SKM-1 treated with dmso at 0.1 percent for 144 hours (cell line): ENCODE measurements around the gene SYVN1.
"Not testable (repeated sequence)": the region's sequence is repeated elsewhere in the genome, so short reads cannot be mapped to it uniquely, and the experiment has no call there.

Experiments used
- DNase-seq: peaks from one replicate; lab custom pipeline; 2025; ENCODE audit not compliant: unreplicated experiment; lab: John Stamatoyannopoulos, UW

The SYVN1 gene

DNA sequence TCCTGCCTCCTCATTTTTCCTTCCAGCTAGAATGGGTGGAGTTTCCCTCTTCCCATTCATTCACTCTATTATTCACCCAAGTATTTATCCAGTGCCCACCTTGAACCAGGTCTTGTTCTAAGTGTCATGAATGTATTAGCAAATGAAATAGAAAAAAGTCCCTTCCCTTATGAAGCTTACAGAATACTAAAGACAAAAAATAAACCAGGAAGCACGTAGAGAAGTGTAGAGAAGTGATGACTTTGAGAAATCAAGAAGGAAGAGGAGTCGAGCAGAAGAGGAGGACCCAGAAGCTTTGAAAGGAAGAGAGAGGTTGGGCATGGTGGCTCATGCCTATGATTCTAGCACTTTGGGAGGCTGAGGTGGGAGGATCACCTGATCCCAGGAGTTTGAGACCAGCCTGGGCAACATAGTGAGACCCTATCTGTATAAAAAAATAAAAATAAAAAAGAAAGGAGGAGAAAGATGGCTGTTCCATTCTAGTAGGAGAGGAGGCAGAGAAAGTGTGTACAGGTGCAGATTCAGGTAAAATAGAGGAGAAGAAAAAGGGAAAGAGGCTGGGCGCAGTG, 17.1 kb upstream of the SYVN1 start:
- DNase-seq, result no peak

DNA sequence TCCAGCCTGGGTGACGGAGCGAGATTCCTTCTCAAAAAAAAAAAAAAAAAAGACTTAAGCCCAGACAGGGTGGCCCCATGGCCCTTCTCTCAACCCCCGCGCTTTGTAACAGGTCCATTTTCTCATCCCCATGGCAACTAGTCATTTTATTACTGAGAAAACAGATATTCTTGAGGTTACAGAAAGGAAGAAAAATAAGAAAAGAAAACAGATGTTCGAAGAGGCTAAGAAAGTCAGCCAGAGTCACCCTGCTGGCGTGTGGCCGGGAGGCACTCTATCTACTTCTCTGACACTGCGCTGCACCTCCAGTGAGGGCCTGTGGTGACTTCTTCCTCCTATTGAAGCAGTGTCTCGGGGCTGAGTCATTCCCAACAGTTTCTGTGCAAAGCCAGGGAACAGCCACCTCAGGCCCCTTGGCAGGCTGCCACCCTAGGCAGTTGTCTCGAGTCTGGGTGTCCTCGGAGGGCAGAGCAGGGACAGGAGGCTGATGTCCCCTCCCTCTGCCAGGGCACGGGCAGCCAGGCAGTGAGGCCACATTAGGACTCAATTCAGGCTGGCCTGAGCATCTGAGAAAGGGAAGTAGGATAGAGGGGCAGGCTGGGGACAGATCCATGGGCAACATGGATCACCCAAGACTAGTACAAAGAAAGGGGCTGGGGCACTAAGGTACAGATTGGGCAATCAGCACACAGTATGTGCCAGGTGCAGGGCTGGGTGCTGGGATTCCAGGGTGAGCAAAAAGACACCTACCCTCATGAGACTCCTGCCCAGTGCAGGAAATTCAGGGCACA, 16.4 kb upstream of the SYVN1 start:
- DNase-seq, result peak; percentile 87

DNA sequence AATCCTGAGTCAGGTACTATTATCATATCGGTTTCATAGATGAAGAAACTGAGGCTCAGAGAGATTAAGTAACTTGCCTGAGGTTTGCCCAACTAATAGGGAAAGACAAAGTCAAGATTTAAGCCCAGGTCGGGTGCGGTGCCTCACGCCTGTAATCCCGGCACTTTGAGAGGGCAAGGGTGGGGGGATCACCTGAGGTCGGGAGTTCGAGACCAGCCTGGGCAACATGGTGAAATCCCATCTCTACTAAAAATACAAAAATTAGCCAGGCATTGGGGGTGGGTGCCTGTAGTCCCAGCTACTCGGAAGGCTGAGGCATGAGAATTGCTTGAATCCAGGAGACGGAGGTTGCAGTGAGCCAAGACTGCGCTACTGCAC, 15.8 kb upstream of the SYVN1 start:
- DNase-seq, result not testable (repeated sequence)

DNA sequence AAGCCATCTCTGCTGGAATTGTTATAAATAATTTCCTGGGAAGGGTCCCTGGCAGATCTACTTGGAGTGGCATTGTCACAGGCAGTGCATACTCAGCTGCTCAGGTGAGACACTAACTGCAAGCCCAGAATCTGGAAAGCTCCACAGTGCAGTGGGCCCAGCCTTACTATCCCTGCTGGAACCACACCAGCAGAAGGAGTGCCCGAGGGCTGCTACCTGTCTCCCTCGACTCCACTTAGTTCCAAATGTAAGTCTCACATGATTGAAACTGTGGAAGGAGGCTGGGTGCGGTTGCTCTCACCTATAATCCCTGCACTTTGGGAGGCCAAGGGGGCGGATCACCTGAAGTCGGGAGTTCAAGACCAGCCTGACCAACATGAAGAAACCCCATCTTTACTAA, 14.3 kb upstream of the SYVN1 start:
- DNase-seq, result no peak

DNA sequence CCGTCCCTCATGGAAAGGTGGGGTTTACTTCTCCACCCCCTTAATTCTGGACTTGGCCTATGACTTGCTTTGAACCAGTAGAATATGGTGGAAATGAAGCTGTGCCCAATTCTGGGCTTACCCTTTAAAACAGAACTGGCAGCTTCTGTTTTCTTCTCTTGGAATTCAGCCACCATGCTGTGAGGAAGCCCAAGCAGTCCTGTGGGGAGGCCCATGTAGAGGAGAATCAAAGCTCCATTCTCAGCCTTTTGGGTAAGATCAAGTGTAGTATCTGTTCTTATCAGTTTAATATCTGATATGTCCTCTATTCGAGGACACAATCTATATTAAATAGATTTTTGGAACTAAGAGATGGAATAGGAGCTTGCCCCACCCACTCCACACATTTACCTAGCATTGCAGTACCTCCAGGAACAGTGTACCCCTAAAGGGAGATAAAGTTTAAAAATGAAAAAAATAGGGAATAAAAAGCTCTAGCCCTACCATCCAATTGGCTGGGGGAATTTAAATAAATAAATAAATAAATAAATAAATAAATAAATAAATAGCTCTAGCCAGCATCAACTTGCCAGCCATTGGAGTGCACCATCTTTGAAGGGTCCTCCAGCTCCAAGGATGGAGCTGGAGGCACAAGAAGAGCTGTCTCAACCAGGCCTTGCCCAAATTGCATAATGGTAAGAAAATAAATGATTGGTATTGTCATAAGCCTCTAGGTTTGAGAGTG, 13.2 kb upstream of the SYVN1 start:
- DNase-seq, result no peak

DNA sequence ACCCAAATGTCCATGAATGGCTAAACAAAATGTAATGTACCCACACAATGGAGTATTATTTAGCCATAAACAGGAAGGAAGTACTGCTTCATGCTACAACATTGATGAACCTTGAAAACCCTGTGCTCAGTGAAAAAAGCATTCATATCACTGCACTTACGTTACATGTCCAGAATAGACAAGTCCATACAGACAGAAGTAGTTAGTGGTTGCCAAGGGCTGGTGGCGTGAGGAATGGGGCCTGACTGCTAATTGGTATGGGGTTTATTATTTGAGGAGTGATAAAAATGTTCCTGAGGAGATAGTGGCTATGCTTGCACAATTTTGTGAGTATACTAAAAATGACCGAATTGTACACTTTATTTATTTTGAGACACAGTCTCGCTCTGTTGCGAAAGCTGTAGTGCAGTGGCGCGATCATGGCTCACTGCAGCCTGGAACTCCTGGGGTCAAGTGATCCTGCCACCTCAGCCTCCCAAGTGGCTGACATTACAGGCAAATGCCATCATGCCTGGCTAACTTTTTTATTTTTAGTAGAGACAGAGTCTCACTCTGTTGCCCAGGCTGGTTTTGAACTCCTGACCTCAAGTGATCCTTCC, 7.7 kb upstream of the SYVN1 start:
- DNase-seq, result no peak

DNA sequence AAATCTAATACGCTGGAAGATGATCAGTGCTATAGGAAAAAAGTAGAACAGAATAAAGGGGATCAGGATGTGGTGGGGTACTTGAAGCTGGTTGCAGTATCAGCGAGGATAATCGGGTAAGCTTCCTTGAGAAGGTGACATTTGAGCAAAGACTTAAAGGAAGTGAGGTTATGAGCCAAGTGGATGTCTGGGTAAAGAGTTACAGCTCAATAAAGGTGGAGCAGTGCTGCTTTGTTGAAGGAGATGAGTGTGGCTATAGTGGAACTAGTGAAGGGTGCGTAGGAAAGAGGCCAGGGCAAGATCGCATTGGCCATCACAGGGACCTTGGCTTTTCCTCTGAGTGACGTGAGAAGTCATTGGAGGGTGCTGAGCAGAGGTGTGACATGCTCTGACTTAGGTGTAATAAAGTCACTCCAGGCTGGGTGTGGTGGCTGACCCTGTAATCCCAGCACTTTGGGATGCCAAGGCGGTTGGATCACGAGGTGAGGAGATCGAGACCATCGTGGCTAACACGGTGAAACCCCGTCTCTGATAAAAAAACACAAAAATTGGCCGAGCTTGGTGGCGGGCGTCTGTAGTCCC, 2.3 kb upstream of the SYVN1 start:
- no peak for DNase-seq

DNA sequence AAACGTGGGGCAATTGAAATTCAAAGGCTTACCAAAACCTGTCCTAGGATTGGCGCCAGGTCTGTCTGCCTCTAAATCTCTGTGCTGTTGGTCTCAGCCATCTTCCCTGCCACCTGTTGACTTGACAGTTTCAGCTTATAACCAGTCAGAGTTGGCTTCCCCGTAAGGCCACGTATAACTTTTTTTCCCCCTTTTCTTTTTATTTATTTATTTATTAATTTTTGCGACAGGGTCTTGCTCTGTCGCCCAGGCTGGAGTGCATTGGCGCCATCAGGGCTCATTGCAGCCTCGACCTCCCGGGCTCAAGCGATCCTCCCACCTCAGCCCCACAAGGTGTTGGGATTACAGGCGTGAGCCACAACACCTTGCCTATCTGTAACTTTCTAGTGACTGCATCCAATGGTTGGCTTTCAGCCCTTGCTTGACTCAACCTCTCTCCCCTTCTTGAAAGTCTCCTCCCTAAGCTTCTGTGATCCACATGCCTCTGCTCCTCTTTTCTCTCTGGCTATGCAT, 1.4 kb upstream of the SYVN1 start:
- no peak for DNase-seq

DNA sequence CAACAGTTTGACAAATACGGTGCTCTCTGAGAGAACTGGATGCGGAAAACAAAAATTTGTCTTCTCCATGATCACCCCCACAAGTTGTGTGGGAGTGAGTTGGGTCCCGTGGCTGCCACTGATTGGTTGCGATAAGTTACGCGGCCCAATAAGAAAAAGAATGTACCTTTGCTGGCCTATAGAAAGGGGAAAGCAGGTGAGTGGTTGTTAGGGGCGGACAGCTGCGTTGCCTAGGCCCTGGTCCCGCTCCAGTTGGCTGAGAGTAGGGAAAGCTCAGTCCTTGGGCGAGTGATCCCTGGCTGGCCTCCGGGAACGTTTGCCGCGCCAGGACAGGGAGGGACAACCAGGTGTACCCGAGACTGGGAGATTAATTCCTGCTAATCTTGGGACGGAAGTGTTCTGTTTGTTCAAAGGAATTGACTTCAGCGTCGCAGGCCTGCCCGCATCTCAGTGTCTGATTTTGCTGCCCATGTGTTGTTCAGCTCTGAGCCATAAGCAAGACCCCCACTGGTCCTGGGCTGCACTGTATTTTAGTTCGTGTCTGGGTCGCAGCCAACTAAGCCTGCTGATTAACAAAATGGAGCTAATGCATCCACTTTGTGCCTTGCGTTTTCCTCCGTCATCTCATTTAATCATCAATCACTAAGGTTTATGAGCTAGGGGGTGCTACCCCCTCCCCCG, 773 bp upstream of the SYVN1 start:
- peak; percentile 96 for DNase-seq

DNA sequence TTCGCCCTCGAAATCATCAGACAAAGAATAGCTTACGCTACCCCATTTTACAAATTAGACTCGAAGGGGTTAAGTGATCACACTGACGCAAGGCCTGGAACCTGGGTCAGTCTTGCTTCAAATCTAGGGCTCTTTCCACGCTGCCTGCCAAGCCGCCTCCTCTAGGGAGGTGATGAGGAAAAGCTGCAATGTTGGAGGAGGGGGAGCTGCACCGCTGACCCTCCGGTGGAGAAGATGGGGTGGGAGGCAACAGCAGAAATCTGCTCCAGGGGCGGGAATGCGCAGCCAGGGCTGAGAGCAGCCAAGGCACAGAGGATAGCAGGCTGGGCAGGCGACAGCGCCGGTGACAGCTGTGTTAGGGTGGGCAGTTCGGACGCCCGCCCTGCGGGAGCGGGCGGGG, 595 bp downstream of the SYVN1 start:
- DNase-seq, result no peak

DNA sequence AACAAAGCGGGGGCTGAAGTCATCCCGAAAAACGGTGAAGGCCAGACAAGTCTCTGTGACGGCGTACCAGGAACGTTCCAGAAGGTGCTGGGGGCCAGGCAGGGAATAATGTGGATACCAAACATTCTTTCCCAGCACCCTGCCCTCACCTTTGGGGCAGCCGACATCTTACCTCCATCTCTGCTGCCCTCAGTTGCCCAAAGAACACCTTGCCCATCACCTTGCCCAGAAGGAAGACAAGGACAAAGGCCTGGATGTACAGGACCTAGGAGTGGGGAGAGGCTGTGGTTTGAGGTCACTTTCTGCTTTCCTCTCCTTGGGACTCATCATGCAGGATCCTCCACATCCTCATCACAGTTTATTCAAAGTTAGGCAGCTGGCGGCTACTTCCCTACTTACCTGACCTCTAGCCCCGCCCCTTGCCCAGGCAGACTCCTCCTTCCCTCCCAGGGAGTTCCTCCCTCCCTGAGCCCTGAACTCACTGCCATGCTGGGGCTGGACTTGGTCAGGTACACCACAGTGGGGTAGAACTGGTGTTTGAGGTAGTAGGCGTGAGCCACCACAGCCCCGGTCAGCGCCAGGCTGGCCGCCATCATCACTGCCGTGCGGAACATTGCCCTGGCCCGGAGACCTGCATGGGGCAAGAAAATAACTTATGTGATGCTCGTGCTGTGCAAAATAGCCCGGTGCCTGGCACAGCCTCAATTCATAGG, 1.2 kb downstream of the SYVN1 start:
- peak; percentile 54 for DNase-seq

DNA sequence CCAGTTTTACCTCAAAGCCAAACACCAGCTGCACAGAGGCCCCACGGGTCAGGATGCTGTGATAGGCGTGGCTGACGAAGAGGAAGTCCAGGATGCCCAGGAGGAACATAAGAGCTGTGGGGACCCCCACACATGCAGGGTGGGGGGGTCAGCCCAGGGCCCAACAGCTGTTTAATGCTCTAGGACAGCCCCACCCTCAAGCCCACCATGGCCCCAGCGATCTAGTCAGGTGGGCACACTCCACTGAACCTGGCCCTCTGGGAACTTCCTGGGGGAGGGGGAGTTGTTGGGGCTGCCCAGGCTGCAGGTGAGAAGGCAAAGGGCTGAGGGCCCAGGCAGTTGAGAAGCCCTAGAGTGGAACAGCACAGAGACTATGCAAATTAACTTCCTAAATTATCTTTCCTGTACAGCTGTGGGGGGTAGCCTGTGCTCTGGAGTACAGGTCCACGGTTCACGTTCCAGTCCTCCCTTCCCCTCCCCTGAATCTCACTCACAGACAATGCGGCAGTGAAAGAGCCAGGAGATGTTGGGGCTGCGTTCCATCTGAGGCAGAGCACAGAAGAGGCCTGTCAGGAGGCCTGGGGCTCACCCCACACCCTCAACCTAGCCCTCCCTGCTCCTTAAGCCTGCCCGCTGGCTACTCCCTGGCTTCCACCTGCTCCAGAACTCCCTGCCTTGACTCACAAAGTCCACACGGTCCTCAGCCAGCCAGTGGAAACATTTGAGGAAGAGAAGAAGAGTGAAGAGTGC, 1.9 kb downstream of the SYVN1 start:
- no peak for DNase-seq

DNA sequence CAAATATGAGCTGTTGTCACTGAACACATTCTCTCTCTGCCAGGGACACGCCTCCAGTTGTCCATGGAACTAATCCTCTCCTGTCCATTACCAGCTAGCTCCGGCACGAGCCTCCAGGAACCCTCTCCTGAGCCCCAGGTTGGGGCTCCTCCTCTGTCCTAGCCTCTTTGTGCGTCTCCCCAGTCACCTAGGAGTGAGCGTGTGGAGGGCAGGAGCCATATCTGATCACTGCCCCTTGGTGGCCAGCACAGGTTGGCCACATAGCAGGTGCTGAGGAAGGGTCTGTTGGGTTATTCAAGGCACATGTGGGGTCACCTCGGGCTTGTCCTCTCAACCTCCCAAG, 2.5 kb downstream of the SYVN1 start:
- DNase-seq, result no peak

DNA sequence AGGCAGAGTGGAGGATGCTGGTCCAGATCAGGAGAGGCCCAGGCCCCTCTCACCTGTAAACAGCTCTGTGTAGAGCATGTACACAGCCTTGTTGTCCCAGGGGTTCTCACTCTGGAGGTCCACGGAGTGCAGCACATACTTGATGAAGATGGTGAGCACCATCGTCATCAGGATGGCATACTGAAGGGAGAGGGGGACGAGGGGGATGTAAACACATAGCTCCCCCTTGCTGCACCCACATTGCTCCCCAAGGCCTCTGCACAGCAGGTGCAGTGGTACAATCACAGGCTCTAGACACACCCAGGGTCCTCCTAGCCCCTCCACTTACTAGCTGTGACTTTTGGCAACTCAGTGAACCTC, 2.9 kb downstream of the SYVN1 start:
- DNase-seq, result no peak

DNA sequence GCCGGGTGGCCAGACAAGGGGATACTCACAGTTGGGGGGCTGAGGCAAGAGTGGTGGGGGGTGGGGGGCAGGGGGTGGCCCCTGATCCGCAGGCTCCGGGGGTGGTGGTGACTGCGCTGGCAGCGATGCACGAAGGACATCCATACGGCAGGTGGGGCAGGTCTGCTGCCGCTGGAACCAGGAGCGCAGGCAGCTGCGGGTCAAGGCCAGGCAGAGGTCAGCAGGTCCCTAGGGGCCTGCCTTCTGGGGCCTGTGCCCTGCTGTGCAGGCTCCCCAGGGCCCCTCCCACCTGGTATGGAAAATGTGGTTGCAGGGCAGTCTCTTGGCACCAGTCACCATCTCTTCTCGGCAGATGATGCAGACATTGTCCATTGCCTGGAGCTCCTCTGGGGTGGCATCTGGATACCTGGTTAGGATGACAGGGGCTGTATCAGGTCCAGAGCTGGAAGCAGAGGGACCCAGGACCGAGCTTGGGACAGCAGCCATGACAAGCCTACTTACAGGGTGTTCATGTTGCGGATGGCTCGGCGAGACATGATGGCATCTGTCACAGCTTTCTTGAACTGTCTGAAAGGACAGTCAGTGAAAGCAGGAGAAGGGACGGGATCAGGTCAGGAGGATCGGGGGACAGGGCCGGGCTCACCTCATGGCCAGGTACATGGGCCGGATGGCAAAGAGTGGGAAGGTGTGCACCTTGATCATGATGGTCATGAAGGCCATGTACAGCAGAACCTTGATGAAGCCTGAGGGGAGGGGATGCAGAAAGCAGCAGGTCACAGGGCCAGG, 3.5 kb downstream of the SYVN1 start:
- DNase-seq, result no peak

DNA sequence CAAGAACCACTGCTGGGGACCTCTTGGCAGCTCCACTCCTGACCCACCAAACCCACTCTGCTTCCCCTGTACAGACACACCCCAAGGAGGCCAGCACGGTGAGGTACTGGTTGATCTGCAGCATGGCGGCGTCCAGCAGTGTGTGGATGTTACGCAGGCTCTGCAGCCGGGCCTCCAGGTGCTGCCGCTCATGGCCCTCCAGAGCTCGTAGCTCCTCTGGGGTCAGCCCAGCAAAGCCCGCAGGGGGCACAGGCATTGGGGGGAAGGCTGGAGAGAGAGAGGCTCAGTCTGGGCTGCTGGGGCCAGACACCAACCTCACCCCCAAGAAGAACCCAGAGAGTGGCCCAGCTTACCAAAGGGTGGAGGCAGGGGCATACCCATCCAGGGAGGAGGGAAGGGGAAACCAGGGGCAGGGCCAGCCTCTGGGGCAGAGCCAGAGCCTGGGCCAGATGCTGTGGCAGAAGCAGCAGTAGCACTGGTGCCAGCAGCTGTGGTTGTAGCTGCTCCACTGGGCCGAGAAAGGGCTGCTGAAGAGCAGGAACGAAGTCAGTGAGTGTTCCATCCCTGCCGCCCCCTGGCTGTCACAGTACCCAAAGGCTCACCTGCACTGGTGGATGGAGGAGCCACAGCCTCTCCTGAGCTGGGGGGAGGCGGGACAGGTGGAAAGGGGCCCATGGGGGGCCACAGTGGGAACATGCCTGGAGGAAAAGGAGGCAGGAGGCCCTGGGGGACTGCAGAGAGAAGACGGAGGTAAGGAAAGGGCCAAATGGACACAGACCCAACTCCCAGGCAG, 4.5 kb downstream of the SYVN1 start:
- DNase-seq, result no peak

DNA sequence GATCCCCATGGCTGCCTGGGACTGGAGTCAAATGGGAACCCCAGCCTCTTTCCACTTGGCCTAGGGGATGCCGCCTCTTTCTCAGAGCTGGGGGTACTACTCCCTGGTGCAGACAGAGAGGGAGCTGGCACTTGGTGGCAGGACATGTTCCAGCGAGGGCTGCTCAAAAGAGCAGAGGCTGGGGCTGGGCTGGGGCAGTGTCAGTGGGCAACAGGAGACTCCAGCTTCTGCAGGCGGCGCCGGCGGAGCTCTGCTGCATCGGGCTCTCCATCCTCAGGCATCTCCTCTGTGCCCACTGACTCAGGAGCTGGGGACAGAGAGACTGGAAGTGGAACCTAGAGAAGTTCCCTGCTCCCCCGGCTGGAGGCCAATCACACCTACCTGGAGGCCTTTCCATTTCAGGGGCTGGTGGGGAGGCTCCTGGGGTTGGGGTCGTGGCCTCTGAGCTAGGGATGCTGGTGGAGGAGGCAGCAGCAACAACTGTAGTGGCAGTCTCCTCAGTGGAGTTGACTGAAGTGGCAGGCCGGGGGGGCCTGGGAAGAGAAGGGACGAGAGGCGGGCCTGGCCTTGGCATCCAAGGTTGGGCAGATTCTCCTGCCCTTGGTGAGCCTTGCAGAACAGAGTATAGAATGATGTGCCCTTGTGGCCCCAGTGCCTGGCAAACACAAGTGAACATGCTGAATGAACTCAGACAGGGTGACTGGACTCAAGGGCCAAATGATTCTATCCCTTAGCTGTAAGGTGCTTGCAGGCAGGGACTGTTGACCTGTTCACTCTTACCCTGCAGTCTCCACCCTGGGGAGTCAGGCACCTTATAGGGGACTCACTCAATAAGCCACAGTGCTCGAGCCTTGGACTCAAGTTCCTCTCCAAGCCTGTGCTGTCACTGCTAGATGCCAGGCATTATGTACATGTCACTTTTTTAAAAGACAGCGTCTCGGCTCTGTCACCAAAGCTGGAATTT, 5.9 kb downstream of the SYVN1 start:
- DNase-seq, result no peak
